Head of caudate nucleus (tissue), 42 donors: ENCODE results near the gene HEXIM1.

Experiments
- DNase-seq, 42 donors: peaks; one replicate each; pipeline versions ENCODE4 v3.0.0 to v3.0.0-alpha.2; 2020 to 2021; ENCODE audit warnings: mixed read lengths in 7 of 42
- intact Hi-C: fragments of 100-400 bp; cut with DNase I; formaldehyde crosslinking; loops from one replicate; pipeline ENCODE4 v1.15.0; 2022

Gene HEXIM1

DNA sequence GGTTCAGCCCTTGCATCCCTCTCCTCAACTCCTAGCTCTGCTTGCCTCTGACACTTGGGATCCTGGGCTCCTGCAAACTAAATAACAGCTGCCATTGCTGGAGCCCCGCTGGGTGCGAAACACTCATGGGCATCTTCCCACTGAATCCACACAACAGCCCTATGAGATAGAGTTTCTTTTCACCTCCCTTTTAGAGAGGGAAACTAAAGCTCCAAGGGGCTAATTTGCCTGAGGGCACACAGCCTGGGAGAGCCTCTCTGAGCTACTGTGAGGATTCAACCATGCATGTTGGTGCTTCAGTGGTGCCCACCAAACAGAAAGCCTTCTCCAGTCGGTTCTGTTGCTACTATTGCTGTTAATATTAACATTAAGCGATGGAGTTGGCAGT lies 8.7 kb upstream of the HEXIM1 start:
- intact Hi-C loops, result no loop called here
- DNase-seq, result no peak

DNA sequence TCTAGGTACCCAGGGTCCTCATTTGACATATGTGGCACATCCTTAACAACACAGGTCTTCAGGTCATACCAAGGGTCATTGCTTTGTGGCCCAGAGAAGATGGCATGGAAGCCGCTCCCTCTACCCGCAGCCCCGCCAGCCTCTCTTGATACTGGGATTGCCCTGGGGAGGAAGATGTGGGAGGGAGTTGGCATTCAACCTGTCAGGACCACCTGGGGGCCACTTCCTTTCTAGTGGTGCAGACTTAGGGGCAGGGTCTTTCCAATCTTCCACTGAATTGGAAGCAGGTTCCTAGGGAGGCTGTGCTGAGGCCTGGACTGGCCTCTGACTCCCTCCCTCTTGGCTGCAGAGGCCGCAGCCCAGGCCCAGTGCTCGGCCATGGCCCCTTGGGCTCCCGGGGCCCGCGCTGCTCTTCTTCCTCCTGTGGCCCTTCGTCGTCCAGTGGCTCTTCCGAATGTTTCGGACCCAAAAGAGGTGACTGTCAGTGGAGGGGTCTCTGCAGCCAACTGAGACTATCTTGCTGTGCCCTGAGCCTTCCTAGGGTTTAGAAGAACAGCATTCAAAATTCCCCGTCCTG lies 5.1 kb upstream of the HEXIM1 start:
- DNase-seq, result no peak
- intact Hi-C loops, result no loop called here

DNA sequence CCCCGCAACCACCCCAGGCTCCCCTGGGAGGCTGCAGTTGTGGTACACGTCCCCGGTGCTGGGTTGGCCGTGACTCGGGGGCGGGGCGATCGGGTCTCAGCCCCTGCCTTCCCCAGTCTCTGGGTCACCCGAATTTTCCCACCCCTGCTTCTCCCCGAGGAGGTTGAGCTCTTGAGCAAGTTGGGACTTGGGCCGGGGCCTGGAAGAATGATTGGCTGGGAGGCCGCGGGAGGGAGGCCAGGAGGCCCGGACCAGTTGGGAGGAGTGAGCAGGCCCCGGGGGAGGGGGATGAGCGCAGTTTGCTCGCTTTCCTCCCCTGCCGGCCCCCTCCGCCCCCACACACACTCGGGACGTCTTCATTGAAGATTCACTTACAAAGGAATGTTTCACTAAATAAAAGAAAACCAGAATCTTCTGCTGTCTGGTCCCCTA lies 4.5 kb upstream of the HEXIM1 start:
- peak in 40 of 42 donors; percentile 40 to 84 (median 66) for DNase-seq
- intact Hi-C loops, result no loop called here

DNA sequence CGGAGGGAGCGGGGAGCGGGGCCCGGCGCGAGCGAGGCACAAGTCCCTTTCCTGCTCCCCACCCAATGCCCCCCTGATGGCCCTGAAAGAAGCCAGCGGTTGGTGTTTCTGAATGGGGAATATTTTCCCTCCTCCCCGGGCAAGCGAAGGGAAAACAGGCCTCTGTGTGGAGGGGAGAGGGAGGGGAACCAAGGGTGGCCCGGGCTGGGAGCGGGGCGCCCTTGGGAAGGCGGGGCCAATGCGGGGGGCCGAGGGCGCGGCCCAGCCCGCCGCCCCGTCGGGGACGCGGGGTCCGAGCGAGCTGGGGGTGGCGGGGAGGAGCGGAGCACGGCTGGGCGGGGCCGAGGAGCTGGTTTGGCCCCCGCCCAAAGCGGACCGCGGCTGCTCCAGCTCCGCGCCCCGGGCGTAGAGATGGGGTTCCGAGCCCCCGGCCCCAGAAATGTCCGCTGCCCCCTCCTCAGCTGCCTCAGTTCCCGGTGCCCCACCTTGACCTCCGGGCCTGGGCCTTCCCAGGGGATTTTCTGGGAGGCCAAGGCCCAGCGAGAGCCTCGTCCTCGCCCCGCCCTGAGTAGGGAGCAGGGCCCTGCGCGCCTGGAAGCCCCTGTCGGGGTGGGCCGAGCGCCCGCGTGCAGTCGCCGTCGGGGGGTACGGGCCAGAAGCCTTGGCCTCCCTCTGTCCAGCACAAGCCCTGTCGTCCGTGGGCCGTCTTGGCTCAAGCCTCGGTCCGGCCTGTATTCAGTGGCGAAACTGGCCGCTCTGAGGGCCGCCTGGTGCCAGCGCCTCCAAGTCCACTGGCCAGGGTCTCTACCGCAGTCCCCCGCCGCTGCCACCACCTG lies 3.9 kb upstream of the HEXIM1 start:
- intact Hi-C loops, result no loop called here
- DNase-seq, result peak in 36 of 42 donors; percentile 25 to 77 (median 50)

DNA sequence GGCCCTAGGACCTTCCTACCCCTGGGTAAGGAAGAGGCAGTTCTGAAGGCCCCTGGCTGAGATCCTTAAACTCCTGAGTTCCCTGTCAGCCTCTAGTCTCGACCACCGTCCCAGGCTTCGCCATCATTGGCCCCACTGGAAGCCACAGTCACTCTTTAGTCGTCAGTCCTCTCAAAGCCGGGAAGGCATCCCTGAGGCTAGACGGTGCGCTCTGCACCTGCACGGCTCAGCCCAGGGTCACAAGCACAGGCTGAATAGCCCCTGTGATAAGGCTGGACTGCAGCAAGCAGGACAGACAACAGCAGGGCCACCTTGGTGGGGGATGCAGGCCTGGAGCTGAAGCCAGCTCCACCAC lies 3.3 kb upstream of the HEXIM1 start:
- no peak for DNase-seq
- intact Hi-C loops, result no loop called here

DNA sequence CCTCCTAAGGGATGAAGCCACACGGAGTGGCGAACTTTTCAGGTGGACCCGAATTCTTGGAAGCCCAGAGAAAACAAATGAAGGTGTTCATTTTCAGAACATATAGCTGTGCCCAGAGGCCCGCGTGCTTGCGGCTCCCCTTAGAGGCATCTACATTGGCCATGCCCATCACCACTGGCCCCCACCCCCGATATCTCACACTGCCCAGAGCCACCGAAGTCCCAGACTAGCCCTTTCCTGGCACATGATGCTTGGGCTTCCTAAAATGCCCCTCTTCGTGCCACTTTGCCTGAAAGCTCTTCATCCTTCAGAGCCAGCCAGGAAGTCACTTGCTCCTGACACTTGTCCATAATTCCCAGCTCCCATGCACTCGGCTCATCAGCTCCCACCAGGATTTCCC lies 2.1 kb upstream of the HEXIM1 start:
- intact Hi-C loops, result no loop called here
- DNase-seq, result no peak

DNA sequence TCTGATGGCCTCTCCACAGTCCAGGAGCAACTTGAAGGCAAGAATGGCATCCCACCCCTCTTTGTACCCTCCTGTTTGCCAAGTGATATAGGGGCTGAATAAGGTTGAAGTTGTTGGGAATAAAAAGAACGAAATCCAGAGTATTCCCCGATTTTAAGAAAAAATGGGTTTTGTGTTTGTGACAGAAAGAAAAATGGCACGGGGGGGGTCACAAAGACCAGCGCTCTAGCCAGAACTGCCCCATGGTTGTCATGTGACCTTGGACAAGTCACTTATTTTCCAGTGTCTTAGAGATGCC lies 1.7 kb upstream of the HEXIM1 start:
- intact Hi-C loops, result no loop called here
- no peak for DNase-seq

DNA sequence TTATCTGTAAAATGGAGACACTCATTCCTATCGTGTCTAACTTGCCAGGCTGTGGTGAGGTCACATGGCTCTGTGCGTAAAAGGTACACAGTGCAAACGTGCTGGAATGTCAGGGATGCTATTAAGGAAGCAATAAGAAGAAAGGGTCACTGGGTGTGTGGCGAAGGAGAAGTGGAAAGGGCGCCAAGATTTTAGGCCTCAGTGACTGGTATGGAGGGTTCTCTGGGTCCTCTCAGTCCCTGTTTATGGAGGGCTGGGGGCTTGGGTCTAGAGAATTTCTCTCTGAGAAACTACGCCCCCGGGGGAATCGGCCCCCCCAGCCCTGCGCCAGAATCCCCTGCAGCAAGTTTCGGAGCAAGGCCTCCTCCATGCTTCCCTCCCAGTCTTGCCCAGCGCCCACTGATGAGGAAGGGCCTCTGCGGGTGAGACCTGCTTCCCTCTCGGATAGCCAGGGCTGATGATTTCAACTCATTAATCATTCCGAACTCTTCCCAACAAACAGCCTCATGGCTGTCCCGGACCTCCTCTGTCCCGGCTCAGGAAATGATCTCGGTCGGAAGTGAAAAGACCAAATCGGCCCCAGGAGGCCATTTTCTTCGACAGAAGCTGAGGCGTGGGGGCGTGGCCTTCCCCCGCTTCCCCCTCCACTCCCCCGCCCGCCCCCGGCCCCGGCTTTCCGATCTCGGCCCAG lies 1.2 kb upstream of the HEXIM1 start:
- DNase-seq, result peak in 9 of 42 donors; percentile 20 to 62 (median 30)
- intact Hi-C loops, result no loop called here

DNA sequence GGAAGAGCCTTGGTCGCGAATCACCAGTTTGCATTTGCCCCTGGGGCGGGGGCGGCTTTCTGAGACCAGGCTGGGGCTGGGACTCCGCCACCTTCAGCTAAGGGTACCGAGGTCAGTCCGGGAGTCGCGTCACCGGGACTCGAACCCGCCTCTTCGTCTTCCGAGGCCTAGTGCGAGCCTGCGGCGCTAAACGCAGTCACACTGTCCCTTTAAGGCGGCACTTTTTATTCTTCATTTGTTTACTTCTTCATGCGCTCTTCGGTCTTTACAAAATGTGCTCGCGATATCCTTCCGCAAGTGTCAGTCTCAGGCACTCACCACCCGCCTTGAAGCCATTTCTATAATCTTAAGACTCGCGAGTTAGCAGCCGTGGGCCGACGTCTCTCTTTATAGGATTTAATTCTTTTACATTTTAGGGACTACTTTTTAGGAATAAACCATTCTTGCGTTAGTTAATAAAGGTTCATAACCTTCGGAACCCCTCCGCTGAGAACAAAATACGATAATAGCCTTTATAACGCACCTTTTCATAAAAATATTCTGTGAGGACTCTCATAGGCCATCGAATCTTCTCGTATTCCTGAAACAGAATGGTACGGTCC lies 593 bp upstream of the HEXIM1 start:
- peak; percentile 66 to 91 (median 80) for DNase-seq
- intact Hi-C loops, result no loop called here

DNA sequence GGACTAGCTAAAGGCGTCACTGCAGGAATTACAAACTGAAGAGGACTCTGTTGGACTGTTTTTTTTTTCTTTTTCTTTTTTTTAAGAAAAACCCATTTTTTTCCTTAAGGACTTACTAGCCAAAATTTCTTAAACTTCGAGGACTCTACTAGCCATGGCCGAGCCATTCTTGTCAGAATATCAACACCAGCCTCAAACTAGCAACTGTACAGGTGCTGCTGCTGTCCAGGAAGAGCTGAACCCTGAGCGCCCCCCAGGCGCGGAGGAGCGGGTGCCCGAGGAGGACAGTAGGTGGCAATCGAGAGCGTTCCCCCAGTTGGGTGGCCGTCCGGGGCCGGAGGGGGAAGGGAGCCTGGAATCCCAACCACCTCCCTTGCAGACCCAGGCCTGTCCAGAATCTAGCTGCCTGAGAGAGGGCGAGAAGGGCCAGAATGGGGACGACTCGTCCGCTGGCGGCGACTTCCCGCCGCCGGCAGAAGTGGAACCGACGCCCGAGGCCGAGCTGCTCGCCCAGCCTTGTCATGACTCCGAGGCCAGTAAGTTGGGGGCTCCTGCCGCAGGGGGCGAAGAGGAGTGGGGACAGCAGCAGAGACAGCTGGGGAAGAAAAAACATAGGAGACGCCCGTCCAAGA lies 878 bp downstream of the HEXIM1 start:
- peak; percentile 58 to 93 (median 87) for DNase-seq
- intact Hi-C loops, result no loop called here

DNA sequence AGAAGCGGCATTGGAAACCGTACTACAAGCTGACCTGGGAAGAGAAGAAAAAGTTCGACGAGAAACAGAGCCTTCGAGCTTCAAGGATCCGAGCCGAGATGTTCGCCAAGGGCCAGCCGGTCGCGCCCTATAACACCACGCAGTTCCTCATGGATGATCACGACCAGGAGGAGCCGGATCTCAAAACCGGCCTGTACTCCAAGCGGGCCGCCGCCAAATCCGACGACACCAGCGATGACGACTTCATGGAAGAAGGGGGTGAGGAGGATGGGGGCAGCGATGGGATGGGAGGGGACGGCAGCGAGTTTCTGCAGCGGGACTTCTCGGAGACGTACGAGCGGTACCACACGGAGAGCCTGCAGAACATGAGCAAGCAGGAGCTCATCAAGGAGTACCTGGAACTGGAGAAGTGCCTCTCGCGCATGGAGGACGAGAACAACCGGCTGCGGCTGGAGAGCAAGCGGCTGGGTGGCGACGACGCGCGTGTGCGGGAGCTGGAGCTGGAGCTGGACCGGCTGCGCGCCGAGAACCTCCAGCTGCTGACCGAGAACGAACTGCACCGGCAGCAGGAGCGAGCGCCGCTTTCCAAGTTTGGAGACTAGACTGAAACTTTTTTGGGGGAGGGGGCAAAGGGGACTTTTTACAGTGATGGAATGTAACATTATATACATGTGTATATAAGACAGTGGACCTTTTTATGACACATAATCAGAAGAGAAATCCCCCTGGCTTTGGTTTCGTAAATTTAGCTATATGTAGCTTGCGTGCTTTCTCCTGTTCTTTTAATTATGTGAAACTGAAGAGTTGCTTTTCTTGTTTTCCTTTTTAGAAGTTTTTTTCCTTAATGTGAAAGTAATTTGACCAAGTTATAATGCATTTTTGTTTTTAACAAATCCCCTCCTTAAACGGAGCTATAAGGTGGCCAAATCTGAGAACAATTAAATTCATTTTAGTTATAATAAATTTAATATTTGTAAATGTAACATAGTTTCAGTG lies 1.7 kb downstream of the HEXIM1 start:
- peak in 41 of 42 donors; percentile 47 to 84 (median 67) for DNase-seq
- intact Hi-C loops, result loop anchor here (1.0 to 5.0 kb wide), 2 partner anchors 10 to 47 kb away; no protein-coding TSS in a partner anchor

DNA sequence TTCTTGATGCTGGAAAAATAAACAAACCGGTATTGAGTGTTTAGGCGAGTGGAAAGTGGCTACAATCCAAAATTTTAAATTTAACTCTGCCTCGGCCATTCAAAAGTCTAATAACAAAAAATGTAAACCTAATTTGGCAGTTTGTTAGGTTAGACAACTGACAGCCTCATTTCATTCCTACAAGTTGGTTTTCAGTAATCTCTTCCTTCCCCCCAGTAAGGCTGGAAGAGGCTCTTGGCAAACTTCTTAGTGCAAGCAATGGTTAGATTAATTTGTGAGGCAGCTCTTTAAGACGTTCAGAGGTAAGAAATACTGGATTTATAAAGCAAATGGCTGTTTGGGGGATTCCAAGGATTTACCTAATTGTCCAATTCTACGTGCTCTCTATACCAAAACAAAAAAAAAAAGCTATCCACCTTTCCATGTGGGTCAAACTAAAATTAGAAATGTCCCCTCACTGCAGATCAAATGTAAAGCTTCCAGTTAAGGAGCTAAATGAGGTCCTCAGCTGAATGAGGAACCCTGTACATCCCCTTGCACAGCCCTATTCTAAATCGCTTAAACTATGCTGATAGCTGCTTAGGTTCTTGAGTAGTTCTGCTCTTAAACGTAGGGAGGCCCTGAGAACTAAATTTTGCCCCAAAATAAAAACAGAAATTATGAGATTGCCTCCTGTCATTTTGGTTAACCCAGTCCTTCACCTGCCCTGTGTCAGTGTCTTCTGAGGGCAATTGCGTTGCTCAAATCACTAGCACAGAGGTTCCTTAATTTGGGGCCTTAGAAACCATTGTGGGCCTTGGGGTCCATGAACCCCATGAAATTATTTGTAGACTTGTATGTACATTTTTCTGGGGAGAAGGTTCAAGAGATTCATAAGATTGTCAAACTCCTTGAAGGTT lies 2.9 kb downstream of the HEXIM1 start:
- DNase-seq, result no peak
- intact Hi-C loops, result loop anchor here (1.0 to 5.0 kb wide), 2 partner anchors 9 to 46 kb away; no protein-coding TSS in a partner anchor

DNA sequence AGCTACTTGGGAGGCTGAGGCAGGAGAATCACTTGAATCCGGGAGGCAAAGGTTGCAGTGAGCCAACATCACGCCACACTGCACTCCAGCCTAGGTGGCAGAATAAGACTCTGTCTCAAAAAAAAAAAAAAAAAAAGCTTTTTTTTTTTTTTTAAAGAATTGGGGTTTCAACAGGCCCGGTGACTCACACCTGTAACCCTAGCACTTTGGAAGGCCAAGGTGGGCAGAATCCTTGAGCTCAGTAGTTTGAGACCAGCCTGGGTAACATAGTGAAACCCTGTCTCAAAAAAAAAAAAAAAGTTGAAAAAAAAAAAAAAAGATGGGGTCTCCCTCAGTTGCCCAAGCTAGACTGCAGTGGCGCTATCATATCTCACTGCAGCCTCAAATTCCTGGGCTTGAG lies 6.8 kb downstream of the HEXIM1 start:
- intact Hi-C loops, result no loop called here
- no peak for DNase-seq

DNA sequence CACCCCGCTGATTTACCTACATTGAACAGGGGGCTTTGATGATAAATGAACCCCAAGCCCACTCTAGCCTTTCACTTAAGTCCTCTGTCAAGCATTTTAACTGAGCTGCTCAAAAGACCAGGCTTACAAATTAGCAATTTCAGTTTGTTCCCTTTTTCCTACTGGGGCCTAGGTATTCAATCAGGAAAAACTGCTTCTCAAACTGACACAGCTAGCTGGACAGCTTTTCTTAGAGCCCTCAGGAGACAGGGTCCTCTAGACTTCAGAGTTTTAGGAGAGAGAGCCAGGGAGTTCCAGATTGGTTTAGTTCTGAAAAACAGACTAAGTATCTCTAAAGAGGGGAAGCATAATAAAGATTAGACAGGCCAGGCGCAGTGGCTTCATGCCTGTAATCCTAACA lies 7.2 kb downstream of the HEXIM1 start:
- DNase-seq, result no peak
- intact Hi-C loops, result no loop called here

DNA sequence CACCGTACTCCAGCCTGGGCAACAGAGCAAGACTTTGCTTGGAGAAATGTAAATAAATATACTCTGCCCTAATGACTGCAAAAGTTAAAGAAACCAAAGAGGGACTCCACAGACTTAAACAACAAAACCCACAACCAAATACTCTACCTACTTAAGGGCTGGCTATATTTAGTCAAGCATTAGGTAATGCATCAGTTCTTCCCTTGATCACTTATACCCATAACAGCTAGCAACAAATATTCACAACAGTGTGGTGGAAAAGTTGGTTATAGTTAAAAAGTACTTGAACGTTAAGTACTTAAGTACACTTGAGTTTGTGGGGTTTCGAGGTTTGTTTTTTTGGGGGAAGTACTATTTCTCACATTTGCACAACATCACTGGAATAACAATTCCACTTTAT lies 8.0 kb downstream of the HEXIM1 start:
- intact Hi-C loops, result no loop called here
- DNase-seq, result no peak

DNA sequence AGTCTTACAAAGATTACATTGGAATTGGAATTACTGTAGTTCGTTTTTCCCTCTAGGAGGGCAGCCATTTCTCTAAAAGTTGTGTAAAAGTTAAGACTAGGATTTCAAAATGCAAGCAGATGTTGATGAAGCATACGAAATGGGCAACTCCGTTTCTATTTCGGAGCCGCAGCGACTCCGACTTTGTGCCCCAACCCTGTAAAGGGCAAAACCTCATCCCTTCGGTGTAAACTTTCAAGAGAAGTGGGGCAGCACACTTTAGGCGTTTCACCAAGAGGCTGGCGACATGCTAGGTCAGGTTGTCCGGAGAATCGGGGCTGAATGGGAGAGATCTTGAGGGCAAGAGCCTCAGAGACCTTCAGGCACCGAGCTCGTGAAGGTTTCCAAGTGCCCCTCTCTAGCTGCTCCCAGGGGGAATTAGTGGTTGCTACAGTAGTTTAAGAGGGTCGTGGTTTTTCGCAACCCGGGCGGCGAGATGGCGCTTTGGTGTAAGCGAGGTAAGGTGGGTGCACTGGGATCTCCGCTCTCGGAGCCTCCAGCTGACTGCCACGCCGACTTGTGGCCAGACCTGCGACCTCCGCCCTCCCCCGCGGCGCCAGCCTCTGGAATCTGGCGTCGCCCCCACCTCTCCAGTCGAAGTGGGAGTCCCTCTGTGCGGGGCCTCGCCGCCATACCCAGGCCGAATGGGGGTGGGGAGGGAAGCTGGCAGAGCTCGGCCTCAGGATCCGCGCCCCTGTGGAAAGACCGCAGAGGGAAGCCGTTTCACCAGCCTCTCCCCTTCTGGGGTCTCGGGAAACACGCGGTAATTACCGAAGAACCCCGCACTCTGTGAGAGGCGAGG lies 12.4 kb downstream of the HEXIM1 start:
- intact Hi-C loops, result loop anchor here (1.0 to 5.0 kb wide), 2 partner anchors 10 to 157 kb away; partner anchors contain the start of gene MAP3K14
- peak in 41 of 42 donors; percentile 36 to 87 (median 74) for DNase-seq
